G401 (cell line): ENCODE results near the gene LMOD2. TPM values are rescaled to one million over a fixed set of nuclear protein-coding genes. Genes with fewer than 3 reads are reported as not detected.
"Not testable (repeated sequence)": the region's sequence is repeated elsewhere in the genome, so short reads cannot be mapped to it uniquely, and the experiment has no call there.

Experiments
- DNase-seq: peaks from one replicate; pipeline ENCODE4 v3.0.0-alpha.2; 2015; ENCODE audit warnings: low spot score
- in situ Hi-C: cut with HindIII; loops from 2 replicates; pipeline ENCODE4 v1.10.0; 2016; ENCODE audit warnings: low sequenced_read_pairs, mixed read lengths
- total RNA-seq: library from RNA; depleted of rRNA; stranded (reverse); fragments of >200 nt; shearing (Covaris generic); gene quantifications from 2 replicates; pipeline ENCODE4 v1.2.3, GENCODE V29; 2014; rRNA removed

Gene LMOD2
- not detected in 2 replicates for total RNA-seq

- in situ Hi-C loops: no loop called here
- no peak for DNase-seq
Measured at GRCh38 chr7:123655614-123656013, at the start of gene LMOD2. TSS of gene LMOD2 (plus strand) at chr7:123655866. CDS start at chr7:123655964, 98 bp downstream.

DNA sequence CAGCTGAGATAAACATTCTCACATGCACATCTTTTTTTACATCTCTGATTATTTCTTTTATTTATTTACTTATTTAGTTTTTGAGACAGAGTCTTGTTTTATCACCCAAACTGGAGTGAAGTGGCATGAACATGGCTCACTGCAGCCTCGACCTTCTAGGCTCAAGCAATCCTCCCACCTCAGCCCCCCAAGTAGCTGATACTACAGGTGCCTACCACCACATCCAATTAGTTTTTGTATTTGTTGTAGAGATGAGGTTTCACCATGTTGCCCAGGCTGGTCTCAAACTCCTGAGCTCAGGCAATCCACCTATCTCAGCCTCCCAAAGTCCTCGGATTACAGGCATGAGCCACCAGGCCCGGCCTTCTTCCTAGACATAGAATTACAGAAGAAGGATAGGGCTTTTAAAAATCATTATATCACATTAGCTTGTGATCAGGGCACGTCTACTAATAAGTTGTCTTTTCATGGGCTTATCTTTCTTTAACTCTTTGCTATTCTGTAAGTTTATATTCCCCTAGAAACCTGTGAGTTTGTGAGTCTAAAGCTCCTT is 48.2 kb upstream of the LMOD2 start:
- in situ Hi-C loops: no loop called here
- DNase-seq: no peak

DNA sequence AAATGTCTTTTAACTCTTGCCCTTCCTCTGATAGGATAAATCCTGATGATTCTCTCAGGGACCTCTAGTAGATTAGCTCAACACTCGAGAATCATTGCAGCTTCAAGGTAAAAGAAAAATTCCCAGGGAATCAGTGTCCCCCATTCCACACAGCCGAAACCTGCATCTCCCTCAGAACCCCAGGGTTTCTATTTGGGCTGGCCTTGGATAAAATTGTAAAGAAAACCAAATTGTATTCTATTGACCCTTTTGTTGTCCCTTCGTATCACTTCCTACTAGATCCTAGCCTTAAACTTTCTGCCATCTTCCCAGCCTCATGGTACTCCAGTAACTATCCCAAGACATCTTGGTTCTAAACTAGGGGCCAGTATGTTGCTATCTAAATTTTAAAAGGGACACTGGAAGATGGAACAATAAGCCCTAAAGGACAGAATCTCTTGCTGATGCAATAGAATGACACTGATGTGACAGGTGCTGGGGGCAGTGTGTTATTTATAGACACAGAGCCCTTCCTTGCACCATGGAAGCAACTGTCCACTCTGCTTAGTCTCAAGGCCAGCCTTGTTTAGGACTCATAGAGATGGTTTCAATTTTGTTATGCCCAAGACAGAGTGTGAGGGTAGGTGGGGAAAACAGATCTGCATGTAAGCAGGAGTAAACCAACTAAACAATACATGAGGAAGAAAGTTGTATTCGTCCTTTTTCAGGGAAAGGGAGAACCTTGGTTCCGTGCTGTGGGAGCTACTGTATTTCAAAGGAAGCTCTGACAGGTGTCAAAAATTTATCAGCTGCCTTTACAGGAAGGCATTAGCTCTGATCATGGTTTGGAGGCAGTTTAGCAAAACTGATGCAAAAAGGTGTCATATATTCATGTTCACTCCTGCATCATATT is 46.4 kb upstream of the LMOD2 start:
- in situ Hi-C loops: no loop called here
- no peak for DNase-seq

- in situ Hi-C loops: no loop called here
Measured at GRCh38 chr7:123609883-123610239, 45.8 kb upstream of the LMOD2 start.

GRCh38 chr7:123612024-123612423 is 43.6 kb upstream of the LMOD2 start:
- in situ Hi-C loops: no loop called here
- no peak for DNase-seq

More at GRCh38 chr7:123609883-123610239, 45.8 kb upstream of the LMOD2 start:
- no peak for DNase-seq

GRCh38 chr7:123615344-123615743 is 40.3 kb upstream of the LMOD2 start:
- no peak for DNase-seq
- in situ Hi-C loops: no loop called here

DNA sequence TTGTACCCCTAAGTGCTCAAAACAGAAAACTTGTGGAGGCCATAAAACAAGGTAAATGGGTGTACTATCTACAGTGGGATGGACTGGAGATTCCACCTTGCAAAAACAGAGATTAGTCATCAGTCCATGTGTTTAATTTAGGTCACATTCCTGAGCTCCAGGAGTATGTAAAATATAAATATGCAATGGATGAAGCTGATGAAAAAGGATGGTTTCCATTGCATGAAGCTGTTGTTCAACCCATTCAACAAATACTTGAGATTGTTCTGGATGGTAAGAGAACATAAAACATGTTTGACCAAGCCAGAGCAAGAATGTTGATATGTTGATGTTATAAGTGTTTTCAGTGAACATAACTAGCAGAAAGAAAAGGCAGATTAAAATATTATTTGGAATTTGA is 39.4 kb upstream of the LMOD2 start:
- no peak for DNase-seq
- in situ Hi-C loops: no loop called here

- in situ Hi-C loops: no loop called here
- no peak for DNase-seq
Measured at GRCh38 chr7:123621707-123622106, 34.0 kb upstream of the LMOD2 start.

DNA sequence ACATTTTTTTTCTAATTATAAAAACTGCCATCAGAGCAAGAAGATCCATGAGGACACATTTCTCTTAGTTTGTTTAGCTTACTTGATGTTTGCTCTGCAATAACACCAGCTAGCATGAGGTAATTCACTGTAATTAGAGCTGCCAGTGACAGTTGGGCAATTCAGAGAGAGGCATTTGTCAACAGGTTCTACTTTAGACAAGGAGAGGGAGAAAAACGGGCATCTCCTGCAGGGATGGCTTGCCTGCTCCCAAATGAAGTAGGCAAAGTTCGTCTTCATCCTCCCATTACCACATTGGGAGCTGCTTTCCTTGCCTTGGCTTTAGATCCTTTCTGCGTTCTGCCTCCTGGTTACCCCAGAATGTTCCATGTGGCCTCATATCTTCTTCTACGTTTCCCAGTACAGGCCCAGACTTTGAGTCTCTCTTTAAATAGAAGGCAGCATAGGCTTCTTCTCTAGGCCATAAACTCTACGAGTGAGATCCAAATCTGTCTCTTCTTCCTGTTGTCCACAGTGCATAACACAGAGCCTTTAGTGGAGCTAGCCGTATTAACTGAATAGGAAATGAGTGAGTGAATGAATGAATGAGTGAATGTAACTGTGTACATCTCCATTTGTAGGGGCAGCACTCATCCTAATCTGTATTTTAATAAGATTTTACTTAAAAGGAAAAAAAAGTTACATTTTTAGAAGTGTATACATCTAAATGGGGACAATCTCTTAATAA is 32.8 kb upstream of the LMOD2 start:
- no peak for DNase-seq
- in situ Hi-C loops: no loop called here

DNA sequence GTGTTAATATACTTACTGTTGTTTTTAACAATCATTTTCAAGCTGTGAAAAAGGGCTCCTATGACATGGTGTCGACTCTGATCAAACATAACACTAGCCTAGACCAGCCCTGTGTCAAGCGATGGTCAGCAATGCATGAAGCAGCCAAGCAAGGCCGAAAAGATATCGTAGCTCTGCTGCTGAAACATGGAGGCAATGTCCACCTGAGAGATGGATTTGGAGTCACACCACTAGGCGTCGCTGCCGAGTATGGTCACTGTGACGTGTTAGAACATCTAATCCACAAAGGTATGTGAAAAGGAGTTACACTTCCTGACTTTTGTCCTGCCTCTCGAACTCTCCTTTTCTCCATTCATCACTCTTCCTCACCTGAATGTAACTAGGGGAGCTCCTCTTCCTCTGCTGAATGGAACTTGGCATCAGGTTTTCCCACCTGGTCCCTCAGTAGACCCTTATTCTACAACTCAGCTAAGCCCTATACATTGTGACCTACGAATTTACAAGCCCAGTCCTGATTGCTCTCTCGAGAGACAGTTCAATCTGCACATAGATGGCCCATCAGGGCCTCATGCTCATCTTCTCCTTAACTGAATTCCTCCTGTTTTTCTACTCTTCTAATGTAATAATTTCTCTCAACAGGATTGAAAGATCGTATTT is 31.0 kb upstream of the LMOD2 start:
- DNase-seq: peak; percentile 9
- in situ Hi-C loops: no loop called here

GRCh38 chr7:123625254-123625653 is 30.4 kb upstream of the LMOD2 start:
- DNase-seq: no peak
- in situ Hi-C loops: no loop called here

DNA sequence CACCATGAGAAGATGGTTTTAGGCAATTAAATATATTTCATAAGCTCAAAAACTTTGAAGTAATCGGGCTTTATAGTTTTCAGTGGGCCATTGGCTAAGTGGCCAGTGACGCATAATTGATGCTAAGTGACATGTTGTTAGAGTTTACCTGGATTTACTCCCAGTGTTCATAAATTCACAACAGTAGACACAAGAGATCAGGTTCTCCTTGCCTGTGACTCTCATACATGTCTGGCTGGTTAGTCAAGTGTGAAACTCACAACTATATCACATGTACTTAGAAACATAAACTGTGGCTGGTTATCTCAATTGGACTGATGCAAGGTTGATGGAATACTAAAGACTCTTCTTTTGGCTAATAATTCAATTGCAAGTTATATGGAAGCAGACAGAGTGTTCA is 27.8 kb upstream of the LMOD2 start:
- DNase-seq: peak; percentile 14
- in situ Hi-C loops: no loop called here

DNA sequence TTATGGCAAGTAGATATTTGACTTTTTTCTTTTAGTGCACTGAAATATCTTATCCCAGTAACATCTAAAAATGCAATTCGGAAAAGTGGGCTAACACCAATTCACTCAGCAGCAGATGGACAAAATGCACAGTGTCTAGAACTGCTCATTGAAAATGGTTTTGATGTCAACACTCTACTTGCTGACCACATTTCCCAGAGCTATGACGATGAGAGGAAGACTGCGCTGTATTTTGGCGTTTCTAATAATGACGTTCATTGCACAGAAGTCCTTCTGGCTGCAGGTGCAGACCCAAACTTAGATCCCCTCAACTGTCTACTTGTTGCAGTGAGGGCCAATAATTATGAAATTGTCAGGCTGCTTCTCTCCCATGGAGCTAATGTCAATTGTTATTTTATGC is 26.8 kb upstream of the LMOD2 start:
- DNase-seq: no peak
- in situ Hi-C loops: no loop called here

- no peak for DNase-seq
- in situ Hi-C loops: no loop called here
Measured at GRCh38 chr7:123629281-123629680, 26.4 kb upstream of the LMOD2 start.

DNA sequence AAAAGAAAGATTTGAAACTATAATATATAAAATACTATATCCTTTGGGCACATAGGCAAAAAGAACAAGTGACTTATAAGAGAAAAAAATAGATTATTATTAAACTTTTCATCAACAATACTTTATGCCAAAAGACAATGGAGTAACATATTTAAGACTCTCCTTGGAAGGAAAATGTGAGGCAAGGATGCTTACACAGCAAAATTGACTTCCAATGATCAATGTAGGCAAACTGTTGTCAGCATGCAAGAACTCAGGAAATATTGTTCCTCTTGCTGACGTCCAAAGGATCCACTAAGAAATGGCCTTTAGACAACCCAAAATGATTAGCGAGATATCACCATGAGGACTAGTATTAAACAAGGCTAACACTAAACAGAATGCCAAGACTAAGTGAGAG is 22.9 kb upstream of the LMOD2 start:
- in situ Hi-C loops: no loop called here
- DNase-seq: no peak

DNA sequence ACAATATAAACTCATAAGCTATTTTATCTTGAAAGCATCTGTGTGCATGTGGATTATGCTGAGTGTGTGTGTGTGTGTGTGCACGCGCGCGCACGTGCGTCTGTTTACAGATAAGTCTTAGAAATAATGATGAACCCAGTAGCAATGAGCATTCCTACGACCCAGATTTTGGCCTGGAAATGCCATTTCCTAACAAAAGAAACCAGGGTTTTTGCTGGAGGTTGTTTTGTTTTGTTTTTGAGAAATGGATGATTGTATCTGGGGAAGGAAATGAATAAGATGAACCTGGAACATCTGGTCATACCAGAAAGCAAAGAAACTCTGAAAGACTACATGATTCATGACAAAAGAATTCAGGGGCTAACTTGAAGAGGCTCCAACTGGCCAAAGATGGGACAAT is 22.1 kb upstream of the LMOD2 start:
- no peak for DNase-seq
- in situ Hi-C loops: no loop called here

DNA sequence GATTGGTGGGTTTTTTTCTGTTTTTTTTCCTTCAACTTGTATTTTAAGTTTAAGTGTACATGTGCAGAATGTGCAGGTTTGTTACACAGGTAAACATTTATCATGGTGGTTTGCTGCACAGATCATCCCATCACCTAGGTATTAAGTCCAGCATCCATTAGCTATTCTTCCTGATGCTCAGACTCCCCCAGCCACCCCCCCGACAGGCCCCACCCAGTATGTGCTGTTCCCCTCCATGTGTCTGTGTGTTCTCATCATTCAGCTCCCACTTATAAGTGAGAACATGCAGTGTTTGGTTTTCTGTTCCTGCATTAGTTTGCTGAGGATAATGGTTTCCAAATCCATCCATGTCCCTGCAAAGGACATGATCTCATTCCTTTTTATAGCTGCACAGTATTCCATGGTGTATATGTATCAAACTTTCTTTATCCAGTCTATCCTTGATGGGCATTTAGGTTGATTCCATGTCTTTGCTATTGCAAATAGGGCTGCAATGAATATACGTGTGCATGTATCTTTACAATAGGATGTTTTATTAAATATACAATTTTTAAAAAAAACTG is 21.6 kb upstream of the LMOD2 start:
- DNase-seq, in situ Hi-C loops: not testable (repeated sequence)

- in situ Hi-C loops: no loop called here
- DNase-seq: peak; percentile 15
Measured at GRCh38 chr7:123635551-123636359, 19.9 kb upstream of the LMOD2 start.

GRCh38 chr7:123637203-123637602 is 18.5 kb upstream of the LMOD2 start:
- in situ Hi-C loops: no loop called here
- no peak for DNase-seq
